ENCODE data around the gene MFAP4.

Gene MFAP4

GRCh38 chr17:19418251-19418992, 31.4 kb upstream of the MFAP4 start:
- Histone ChIP-seq H2AFZ (ENCODE audit: low read depth, low read length) (no peak overlapping the region), H3K27ac (ENCODE audit: low read length) (no peak overlapping the region), H3K36me3 (replicated peaks; ENCODE audit: low read depth, low read length) (no peaks in the 10 kb centered on the region), H3K9me3 (ENCODE audit: insufficient read depth, low read length) (no peaks in the 10 kb centered on the region), H3K79me2 (ENCODE audit: low read length) (no peaks in the 10 kb centered on the region), H4K20me1 (ENCODE audit: insufficient read depth, low read length) (no peaks in the 10 kb centered on the region), H3K9ac (ENCODE audit: low read length) (no peak overlapping the region), H3K27me3 (ENCODE audit: low read depth, low read length) (no peaks in the 10 kb centered on the region), H3K4me1 (ENCODE audit: low read length) (no peaks in the 10 kb centered on the region), H3K4me3 (ENCODE audit: low read length) (no peak overlapping the region), H3K4me2 (ENCODE audit: low read length) (no peak overlapping the region)
- TF ChIP-seq CTCF (IDR thresholded peaks at IDR 0.05; ENCODE audit: low read depth, low read length) (no peak), EZH2phosphoT487 (IDR thresholded peaks at IDR 0.05; ENCODE audit: low read depth) (no peak)

- no peak overlapping the region for H3K4me2 ChIP-seq (ENCODE audit: low read length)
- H2AFZ ChIP-seq (ENCODE audit: low read depth, low read length) = no peak overlapping the region
- no peaks in the 10 kb centered on the region for H4K20me1 ChIP-seq (ENCODE audit: insufficient read depth, low read length)
- H3K4me3 ChIP-seq (ENCODE audit: low read length) = no peak overlapping the region
- no peak overlapping the region for H3K27ac ChIP-seq (ENCODE audit: low read length)
- no peak overlapping the region for H3K9ac ChIP-seq (ENCODE audit: low read length)
- no peaks in the 10 kb centered on the region for H3K9me3 ChIP-seq (ENCODE audit: insufficient read depth, low read length)
- no peaks in the 10 kb centered on the region for H3K4me1 ChIP-seq (ENCODE audit: low read length)
- no peaks in the 10 kb centered on the region for H3K36me3 ChIP-seq (replicated peaks; ENCODE audit: low read depth, low read length)
- H3K79me2 ChIP-seq (ENCODE audit: low read length) = no peaks in the 10 kb centered on the region
- no peaks in the 10 kb centered on the region for H3K27me3 ChIP-seq (ENCODE audit: low read depth, low read length)
- TF ChIP-seq CTCF (IDR thresholded peaks at IDR 0.05; ENCODE audit: low read depth, low read length) (no peak), EZH2phosphoT487 (IDR thresholded peaks at IDR 0.05; ENCODE audit: low read depth) (no peak)
Measured at GRCh38 chr17:19417611-19418010, 30.6 kb upstream of the MFAP4 start.

- Histone ChIP-seq H3K36me3 (replicated peaks; ENCODE audit: low read depth, low read length) (no peaks in the 10 kb centered on the region), H3K4me1 (ENCODE audit: low read length) (no peaks in the 10 kb centered on the region), H3K9ac (ENCODE audit: low read length) (no peak overlapping the region), H2AFZ (ENCODE audit: low read depth, low read length) (no peak overlapping the region), H3K9me3 (ENCODE audit: insufficient read depth, low read length) (no peaks in the 10 kb centered on the region), H3K4me2 (ENCODE audit: low read length) (no peak overlapping the region), H3K4me3 (ENCODE audit: low read length) (no peak overlapping the region), H4K20me1 (ENCODE audit: insufficient read depth, low read length) (no peaks in the 10 kb centered on the region), H3K27me3 (ENCODE audit: low read depth, low read length) (no peaks in the 10 kb centered on the region), H3K79me2 (ENCODE audit: low read length) (no peaks in the 10 kb centered on the region), H3K27ac (ENCODE audit: low read length) (no peak overlapping the region)
- TF ChIP-seq EZH2phosphoT487 (IDR thresholded peaks at IDR 0.05; ENCODE audit: low read depth) = no peak
- no peak for TF ChIP-seq CTCF (IDR thresholded peaks at IDR 0.05; ENCODE audit: low read depth, low read length)
Measured at GRCh38 chr17:19415806-19416775, 29.1 kb upstream of the MFAP4 start.

- Histone ChIP-seq H3K27me3 (ENCODE audit: low read depth, low read length) (no peaks in the 10 kb centered on the region), H3K4me2 (ENCODE audit: low read length) (no peak overlapping the region), H3K79me2 (ENCODE audit: low read length) (no peaks in the 10 kb centered on the region), H3K27ac (ENCODE audit: low read length) (no peak overlapping the region), H4K20me1 (ENCODE audit: insufficient read depth, low read length) (no peaks in the 10 kb centered on the region), H2AFZ (ENCODE audit: low read depth, low read length) (no peak overlapping the region), H3K9me3 (ENCODE audit: insufficient read depth, low read length) (no peaks in the 10 kb centered on the region), H3K4me1 (ENCODE audit: low read length) (no peaks in the 10 kb centered on the region), H3K36me3 (replicated peaks; ENCODE audit: low read depth, low read length) (no peaks in the 10 kb centered on the region), H3K9ac (ENCODE audit: low read length) (no peak overlapping the region), H3K4me3 (ENCODE audit: low read length) (no peak overlapping the region)
- TF ChIP-seq CTCF (IDR thresholded peaks at IDR 0.05; ENCODE audit: low read depth, low read length) = no peak
- TF ChIP-seq EZH2phosphoT487 (IDR thresholded peaks at IDR 0.05; ENCODE audit: low read depth) = no peak
Measured at GRCh38 chr17:19415311-19415710, 28.3 kb upstream of the MFAP4 start.
